BLaER1 treated with 17β-estradiol and CSF1 and Interleukin-3, amounts not matched to agents 10 nM and 100 nM (cell line): ENCODE results near the gene ZNF562.

ENCODE experiments used
- H3K27ac ChIP-seq, 11 experiments: shearing (Covaris generic); formaldehyde crosslinking; 2 replicates each; pipeline ENCODE4 v1.8.1; 2022
- H3K27me3 ChIP-seq, 11 experiments: shearing (Covaris generic); formaldehyde crosslinking; 2 replicates each; pipeline ENCODE4 v1.8.1; 2022
- H3K36me3 ChIP-seq, 11 experiments: shearing (Covaris generic); formaldehyde crosslinking; 2 replicates each; pipeline ENCODE4 v1.8.1; 2022
- H3K4me1 ChIP-seq, 10 experiments: shearing (Covaris generic); formaldehyde crosslinking; 2 replicates each; pipeline ENCODE4 v1.8.1; 2022
- H3K4me2 ChIP-seq, 11 experiments: shearing (Covaris generic); formaldehyde crosslinking; 2 replicates each; pipeline ENCODE4 v1.8.1; 2022
- H3K4me3 ChIP-seq, 10 experiments: shearing (Covaris generic); formaldehyde crosslinking; 2 replicates each; pipeline ENCODE4 v1.8.1; 2022
- H3K9ac ChIP-seq, 11 experiments: shearing (Covaris generic); formaldehyde crosslinking; 2 replicates each; pipeline ENCODE4 v1.8.1; 2022
- H3K9me3 ChIP-seq, 11 experiments: shearing (Covaris generic); formaldehyde crosslinking; replicated peaks in 1 of 11; 2 replicates each; pipeline ENCODE4 v1.8.1; 2022
- H4K20me1 ChIP-seq, 11 experiments: shearing (Covaris generic); formaldehyde crosslinking; 2 replicates each; pipeline ENCODE4 v1.8.1; 2022
- Cebpa-rat ChIP-seq, 11 experiments: shearing (Covaris generic); IDR thresholded peaks; 2 replicates each; pipeline ENCODE4 v1.8.1; 2022

Gene ZNF562

GRCh38 chr19:9597027-9597426 lies 77.9 kb downstream of the ZNF562 start:
- no peak overlapping the region for H3K27ac ChIP-seq
- H3K4me1 ChIP-seq = no peaks in the 10 kb centered on the region
- peaks cover 38 to 55% (median 48%) of the 10 kb centered on the region in 11 experiments for H3K9me3 ChIP-seq
- H4K20me1 ChIP-seq = no peaks in the 10 kb centered on the region
- H3K27me3 ChIP-seq = no peaks in the 10 kb centered on the region
- H3K36me3 ChIP-seq = peaks cover 0 to 6% (median 0%) of the 10 kb centered on the region in 11 experiments; a peak in 2 of 22 replicates
- H3K4me2 ChIP-seq = no peak overlapping the region
- H3K9ac ChIP-seq = no peak overlapping the region
- H3K4me3 ChIP-seq = 0 out of 20 replicates have a peak overlapping the region, but pooled peaks of 1 of the 10 experiments have one; percentile 3
- no peak for TF ChIP-seq Cebpa-rat (IDR thresholded peaks at IDR 0.05)
